Activated T-cell treated with anti-CD3 and anti-CD28 coated beads, Interleukin-2, amount 50 U/mL, for 48 hours (primary cell): ENCODE data around the gene CGB8.
"Not testable (repeated sequence)": the region's sequence is repeated elsewhere in the genome, so short reads cannot be mapped to it uniquely, and the experiment has no call there.

Experiments
- DNase-seq, 2 experiments: peaks; one replicate each; pipeline ENCODE4 v3.0.0-alpha.2; 2020

The CGB8 gene

DNA sequence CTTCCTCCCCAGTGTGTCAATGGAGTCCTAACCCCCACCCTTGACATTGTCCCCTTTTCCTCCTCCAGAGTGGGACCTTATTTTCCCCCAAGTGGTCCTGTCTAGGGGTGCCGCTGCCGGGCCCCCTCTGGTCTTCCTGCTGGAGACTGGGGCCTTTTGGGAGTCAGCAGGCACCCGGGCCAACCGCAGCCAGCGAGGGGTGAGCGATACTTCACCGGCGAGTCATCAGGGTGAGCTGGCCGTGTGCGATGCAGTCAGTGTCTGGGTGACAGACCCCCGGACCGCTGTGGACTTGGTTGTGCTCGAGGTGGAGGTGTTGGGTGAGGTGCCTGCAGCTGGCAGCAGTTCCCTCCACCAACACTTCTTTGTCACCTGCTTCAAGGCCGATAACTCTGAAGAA lies 19.2 kb downstream of the CGB8 start:
- DNase-seq = not testable (repeated sequence)

DNA sequence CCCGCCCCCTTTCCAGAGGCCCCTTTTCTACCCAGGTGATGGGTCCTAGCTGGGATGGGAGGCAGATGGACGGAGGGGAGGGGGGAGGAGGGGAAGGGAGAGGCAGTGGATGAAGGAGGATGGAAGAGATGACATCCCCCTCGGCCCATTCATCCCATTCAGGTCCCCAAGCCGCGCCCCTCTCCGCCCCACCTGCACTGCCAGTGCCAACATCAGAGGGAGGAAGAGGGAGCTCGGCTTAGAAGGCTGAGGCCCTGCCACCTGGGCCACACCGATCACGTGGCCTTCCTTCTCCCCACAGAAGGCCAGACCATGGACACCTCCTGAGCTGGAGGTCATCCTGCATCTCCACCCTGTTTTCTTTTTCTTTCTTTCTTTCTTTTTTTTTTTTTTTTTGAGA lies 20.2 kb downstream of the CGB8 start:
- DNase-seq = not testable (repeated sequence)

DNA sequence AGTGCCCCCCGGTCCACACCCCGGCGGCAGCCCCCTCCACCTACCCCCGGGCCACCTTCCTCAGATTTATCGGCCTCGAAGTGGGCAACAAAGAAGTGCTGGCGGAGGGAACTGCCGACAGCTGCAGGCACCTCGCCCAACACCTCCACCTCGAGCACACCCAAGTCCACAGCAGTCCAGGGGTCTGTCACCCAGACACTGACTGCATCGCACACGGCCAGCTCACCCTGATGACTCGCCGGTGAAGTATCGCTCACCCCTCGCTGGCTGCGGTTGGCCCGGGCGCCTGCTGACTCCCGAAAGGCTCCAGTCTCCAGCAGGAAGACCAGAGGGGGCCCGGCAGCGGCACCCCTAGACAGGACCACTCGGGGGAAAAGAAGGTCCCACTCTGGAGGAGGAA lies 23.3 kb downstream of the CGB8 start:
- not testable (repeated sequence) for DNase-seq

DNA sequence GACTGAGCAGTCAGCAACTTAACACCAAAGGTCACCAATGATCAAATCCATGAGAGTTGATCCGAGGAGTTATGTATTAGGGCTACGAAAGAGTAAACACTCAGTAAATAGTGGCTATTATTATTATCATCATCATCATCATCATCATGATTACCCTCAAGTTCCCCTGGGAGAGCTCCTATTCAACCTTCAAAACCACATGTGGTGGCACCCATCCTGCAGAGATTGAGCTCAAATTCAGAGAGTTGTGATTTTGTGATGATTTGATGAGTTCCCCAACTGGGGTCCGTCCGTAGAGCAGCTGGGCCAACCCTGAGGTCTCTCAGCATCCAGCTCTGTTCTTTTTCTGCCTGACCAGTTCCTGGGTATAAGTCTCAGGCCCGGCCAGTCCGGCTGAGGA lies 23.8 kb downstream of the CGB8 start:
- DNase-seq = not testable (repeated sequence)

DNA sequence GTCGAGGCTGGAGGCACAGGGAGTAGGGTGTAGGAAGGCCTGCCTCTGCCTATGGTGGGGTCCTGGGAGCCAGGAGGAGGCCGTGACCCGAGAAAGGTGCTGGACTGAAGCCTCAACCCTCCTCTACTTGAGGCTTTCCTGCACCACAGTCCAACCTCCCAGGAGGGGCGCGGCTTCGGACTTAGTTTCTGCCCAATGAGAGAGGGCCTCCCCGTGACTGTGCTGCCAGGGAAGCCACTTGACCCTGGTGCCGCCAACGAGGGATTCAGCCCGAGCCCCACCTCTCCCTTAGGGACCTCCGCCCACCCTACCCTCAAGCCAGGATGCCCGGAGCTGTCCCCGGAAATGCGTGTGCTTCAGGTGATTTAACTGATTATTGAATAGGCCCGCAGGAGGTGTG lies 24.7 kb downstream of the CGB8 start, which contains the start of gene CGB3:
CGB3 (minus strand) TSS at position 101 of the 400 bp plus-strand sequence. CDS start 362 bp downstream, outside the sequence.
- DNase-seq = not testable (repeated sequence)

DNA sequence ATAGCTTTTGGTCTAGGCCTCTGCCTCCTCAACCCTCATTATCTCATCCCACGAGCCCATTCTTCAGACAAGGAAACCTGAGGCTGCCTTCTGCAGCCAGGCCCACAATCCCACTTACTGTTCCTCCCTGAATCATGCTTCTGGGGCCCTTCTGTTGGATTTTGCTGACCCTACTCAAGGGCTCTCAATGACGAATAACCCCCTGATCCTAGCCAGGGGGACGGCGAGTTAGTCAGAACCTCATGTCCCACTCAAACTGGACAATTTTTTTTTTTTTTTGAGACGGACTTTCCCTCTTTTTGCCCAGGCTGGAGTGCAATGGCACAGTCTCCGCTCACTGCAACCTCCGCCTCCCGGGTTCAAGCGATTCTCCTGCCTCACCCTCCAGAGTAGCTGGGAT lies 26.8 kb downstream of the CGB8 start:
- no peak for DNase-seq

DNA sequence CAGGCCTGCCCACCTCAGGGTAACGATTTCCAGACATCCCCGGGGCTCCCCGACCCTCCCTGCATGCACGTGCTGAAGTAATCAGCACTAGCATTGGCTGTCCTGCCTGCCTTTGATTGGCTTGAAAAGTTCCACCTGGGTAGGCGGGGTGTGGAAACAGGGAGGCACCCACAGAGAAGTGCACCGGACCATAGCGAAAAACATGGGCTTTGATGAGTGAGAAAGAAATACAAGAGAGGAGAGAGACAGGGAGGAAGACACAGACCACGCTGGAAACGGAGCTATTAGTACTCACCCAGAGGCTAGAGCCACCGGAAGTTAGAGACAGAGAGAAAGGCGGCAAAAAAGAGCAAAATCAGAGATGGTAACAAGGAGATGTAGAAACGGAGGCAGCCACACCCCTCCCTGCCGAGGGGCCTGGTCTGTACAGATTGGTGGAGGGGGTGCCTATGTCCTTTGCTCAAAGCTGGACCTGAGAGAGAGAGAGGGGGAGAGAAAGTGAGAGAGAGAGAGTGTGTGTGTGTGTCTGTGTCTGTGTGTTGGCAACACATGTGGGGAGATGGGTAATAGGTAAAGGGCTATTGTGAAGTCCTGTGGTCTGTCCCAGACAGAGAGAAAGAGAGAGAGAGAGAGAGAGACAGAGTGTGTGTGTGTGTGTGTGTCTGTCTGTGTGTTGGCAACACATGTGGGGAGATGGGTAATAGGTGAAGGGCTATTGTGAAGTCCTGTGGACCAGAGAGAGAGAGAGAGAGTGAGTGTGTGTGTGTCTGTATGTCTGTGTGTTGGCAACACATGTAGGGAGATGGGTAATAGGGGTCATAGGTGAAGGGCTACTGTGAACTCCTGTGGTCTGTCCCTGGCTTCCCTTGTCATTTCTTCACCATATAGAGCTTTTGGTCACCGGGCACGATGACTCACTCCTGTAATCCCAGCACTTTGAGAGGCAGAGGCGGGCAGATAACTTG lies 27.7 kb downstream of the CGB8 start:
- no peak for DNase-seq

DNA sequence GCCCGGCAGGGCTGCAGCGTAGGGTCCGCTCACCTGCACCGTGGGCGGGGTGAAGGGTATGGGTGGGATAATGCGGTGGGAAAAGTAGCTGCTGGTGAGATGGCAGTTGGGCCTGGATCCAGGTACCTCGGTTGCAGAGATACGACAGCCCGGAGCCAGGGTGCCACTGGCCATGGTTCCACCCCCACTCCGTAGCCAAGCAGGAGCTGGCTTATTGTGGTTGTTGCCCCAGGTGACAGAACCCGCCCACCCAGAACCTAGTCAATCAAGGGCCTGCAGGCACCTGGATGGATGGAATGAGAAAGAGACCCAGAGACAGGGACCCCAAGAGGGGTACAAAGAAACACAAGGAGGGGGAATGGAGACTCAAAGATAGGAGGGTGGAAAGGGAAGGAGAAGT lies 28.6 kb downstream of the CGB8 start:
- DNase-seq = no peak

DNA sequence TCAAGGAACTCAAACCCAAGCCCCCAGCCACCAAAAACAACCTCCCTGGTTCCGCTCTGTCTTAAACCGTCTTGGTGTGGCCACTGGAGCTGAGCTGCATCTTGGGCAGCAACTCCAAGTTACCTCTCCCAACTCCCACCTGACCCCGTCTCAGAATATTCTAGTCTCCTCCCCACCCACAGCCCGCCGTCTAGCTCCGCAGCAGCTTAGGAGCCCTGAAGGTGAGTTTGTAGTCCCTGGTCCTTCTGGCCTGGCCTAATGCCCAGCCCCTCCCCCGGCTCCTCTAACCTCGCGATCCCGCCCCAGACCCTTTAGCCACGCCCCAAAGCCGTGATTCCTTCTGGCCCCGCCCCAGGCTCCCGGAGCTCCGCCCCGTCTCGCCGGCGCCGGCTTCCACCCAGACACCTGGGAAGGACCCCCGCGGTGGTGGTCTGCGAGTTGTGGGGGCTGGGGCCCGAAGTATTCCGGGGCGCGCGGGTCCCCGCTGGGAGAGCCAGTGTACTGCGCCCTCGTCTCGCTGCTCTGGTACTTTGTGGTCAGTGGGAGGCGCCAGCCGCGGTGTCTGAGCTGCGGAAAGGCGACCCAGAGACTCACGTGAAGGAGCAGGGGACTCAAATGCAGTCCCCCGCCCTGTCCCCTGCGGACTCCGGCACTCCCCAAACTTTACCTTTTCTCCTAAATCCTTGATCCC lies 29.5 kb downstream of the CGB8 start:
- peak; percentile 83 to 84 for DNase-seq

DNA sequence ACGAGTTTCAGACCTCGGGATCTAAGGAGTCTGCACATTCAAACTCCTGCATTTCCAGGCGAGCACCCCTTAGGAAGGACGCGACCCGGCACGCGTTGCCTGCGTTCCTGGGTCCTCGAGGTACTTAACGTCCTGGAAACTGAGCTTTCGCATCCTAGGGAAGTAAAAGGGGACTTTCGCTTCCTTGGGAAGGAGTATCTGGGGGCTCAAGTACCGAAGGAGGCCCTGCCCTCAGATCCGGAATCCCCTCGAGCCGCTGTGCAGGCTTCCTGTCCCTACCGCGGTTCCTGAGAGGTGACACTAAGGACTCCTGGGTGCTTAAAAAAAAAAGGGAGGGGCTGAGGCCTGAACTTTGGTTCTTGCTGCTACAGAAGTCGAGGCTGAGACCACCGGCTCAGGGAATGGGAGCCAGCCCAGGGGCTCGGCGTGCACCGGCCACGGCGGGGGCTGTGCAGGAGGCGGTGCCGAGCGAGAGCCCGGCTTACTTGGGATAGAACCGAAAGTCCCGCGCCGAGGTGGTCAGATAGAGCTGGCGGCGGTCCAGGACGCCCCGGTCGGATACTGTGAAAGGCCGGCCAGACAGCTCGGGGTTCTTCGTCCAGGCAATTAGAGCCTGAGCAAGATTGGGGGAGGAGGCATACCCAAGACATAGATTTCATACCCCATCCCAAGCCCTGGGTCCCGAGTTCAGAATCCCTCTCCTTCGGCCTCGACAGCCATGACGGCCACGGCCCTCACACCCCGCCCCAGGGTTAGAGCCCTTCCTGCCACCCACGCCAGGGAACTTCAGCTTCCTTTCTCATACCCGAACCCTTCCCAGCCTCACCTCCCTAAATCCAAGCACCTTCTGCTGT lies 30.3 kb downstream of the CGB8 start:
- DNase-seq = peak; percentile 41 to 43

DNA sequence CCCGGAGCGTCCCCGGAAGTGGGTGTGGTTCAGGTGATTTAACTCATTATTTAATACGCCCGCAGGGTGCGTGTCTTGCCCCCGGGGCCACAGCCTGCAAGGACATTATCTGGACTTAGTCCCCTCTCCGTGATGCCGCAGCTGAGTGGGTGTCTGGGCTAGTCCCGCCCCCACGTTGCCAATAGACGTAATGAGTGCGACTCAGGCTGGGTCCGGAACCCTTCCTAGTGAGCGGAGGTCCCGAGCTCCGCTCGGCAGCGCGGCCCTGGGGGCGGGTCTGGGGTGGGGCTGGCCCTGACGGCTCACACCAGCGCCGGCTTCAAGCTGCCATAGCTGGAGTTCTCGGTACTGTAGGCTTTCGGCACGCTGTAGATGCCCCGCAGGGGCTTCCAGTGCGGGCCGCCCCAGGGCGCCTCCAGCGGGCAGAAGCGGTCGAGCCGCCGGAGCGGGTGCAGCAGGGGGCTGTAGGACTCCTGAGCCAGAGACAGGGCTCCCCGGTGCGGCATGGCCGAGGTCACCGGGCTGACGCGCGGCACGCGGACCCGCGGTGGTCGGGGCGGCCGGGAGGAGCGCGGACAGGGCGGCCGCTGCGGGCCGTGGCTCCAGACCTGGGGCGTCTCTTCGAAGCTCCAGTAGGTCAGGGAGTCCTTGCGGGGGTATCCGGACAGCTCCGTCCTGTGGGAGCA lies 31.1 kb downstream of the CGB8 start:
- peak; percentile 75 to 81 for DNase-seq

DNA sequence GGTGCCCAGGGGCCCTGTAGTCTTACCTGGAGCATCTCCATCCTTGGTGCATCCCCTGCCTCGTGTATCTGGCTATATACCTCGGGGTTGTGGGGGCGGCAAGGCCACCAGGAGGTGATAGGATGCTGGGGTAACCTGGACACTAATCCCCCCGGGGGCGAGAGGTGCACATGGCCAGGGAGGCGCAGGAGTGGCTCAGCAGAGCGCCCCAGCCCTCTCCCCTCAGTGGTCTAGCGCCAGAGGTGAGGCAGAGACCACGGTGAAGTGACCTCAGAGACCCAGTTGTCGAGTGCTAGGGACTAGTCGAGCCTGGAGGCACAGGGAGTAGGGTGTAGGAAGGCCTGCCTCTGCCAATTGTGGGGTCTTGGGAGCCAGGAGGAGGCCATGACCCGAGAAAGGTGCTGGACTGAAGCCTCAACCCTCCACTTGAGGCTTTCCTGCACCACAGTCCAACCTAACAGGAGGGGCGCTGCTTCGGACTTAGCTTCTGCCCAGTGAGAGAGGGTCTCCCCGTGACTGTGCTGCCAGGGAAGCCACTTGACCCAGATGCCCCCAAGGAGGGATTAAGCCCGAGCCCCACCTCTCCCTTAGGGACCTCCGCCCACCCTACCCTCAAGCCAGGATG lies 31.8 kb downstream of the CGB8 start, which contains the start of gene LHB:
LHB (minus strand) TSS at position 51 of the 625 bp plus-strand sequence; CDS start at position 41, 10 bp downstream.
- no peak for DNase-seq

DNA sequence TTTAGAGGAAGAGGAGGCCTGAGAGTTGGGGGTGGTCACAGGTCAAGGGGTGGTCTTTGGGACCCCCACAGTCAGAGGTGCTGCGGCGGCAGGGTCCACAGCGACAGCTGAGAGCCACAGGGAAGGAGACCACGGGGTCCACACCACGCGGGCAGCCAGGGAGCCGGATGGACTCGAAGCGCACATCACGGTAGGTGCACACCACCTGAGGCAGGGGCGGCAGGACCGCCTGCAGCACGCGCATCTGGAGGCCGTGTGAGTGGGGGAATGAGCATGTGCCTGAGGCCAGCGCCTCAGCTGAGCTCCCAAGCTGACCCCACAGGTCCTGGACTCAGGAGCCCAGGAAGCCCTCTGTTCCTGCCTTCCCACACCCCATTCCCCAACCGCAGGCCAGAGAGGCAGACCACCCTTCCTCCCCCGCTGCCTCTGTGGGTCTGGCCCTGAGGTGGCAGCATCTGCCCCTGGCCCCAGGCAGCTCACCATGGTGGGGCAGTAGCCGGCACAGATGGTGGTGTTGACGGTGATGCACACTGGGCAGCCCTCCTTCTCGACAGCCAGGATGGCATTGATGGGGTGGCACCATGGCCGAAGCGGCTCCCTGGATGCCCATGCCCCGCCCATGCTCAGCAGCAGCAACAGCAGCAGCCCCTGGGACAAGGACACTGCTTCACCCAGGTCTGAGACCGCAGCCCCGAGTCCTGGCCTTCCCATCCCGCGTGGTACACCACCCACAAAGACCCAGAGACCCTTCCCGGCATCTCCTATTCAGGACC lies 32.7 kb downstream of the CGB8 start:
- no peak for DNase-seq

DNA sequence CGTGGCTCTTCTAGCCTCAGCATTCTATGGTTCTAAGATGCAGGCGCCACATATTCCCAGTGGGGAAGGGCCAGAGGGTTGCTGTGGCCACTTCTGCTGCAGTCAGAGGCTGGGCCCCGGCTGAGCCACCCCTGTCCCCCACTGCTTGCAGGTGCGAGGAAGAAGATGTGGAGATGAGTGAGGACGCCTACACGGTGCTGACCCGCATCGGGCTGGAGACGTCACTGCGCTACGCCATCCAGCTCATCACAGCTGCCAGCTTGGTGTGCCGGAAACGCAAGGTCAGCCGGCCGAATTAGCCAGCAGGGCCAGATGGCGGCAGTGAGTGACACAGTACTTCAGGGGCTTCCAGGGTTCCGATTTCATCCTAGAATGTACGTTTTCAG lies 34.0 kb downstream of the CGB8 start:
- no peak for DNase-seq

DNA sequence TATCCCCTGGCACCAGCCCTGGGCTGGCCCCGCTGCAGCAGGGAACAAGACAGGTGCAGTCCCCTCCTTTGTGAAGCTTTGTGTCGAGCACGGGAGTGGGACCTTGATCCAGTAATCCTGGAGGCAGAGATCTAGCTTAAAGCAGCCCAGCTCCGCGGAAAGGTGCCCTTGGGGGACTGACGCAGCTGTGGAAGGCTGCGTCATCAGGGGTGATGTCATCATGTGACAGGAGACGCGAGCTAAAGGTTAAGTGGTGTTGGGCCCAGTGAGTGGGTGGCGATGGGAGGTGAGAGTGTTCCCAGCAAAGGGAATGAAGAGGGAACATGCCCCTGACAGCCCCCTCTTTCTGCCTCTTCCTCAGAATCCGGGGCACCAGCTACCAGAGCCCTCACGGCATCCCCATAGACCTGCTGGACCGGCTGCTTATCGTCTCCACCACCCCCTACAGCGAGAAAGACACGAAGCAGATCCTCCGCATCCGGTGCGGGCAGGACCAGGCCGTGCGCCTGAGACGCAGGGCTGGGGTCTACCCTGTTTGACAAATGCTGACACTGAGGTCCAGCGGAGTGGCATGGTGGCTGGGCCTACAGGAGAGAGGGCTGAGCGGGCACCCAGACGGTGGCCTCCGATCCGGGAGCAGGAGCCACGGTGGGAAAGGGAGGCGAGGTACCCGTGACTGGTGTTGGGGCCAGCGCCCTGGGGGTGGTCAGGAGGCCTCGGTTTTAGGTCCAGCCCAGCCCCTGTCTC lies 34.6 kb downstream of the CGB8 start:
- no peak for DNase-seq

DNA sequence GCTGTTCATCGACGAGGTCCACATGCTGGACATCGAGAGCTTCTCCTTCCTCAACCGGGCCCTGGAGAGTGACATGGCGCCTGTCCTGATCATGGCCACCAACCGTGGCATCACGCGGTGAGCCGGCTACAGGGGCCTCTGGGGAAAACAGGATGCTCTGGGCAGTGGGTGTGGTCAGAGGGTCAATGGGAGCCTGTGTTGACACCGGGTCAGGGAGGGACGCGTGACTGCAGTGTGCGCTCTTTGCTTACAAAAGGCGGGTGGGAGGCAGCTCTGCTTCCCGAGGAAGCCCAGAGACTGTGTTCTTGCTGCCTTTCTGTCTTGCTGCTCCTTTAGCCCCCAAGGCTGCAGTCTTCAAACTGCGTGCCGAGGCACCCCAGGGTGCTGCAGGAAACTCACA lies 37.7 kb downstream of the CGB8 start:
- DNase-seq = no peak

DNA sequence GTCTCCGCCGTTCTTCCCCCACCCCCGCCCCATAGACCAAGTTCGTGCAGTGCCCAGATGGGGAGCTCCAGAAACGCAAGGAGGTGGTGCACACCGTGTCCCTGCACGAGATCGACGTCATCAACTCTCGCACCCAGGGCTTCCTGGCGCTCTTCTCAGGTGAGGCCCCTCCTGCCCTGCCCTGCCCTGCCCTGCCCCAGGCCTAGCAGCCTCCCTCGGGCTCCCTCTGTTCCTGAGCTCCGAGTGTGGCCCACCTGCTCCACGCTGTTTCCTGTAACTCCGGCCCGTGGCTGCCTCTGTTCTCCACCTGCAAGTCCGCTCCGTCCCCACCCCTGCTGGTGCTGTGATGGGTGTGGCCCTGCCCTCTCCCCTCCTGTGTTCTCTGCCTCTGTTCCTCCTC lies 38.5 kb downstream of the CGB8 start:
- no peak for DNase-seq

DNA sequence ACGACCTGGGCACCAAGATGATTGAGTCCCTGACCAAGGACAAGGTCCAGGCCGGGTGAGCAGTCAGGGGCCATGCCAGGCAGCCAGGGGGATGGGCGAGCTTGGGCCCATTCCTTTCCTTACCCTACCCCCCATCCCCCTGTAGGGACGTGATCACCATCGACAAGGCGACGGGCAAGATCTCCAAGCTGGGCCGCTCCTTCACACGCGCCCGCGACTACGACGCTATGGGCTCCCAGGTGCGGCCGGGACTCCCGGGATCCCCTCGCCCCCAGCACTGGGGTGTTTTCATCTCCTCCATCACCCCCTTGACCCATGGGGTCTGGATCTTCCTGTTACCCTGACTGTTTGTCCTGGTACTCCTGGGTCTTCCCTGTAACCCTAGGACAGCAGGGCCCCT lies 39.1 kb downstream of the CGB8 start:
- DNase-seq = no peak

DNA sequence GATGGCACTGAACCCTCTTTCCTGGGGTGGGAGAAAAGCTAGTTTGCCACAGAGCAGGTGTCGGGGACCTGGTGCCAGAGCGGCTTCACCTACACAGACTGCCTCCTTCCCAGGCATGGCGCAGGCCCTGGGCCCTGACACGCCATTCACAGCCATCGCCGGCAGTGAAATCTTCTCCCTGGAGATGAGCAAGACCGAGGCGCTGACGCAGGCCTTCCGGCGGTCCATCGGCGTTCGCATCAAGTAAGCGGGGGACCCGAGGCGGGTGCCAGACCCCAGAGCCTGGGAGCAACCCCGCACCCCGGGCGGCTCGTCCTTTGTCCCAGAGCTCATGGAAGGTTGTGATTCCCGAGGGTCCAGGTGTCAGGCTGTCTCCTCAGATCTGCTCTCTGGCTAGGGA lies 42.0 kb downstream of the CGB8 start:
- DNase-seq = no peak

DNA sequence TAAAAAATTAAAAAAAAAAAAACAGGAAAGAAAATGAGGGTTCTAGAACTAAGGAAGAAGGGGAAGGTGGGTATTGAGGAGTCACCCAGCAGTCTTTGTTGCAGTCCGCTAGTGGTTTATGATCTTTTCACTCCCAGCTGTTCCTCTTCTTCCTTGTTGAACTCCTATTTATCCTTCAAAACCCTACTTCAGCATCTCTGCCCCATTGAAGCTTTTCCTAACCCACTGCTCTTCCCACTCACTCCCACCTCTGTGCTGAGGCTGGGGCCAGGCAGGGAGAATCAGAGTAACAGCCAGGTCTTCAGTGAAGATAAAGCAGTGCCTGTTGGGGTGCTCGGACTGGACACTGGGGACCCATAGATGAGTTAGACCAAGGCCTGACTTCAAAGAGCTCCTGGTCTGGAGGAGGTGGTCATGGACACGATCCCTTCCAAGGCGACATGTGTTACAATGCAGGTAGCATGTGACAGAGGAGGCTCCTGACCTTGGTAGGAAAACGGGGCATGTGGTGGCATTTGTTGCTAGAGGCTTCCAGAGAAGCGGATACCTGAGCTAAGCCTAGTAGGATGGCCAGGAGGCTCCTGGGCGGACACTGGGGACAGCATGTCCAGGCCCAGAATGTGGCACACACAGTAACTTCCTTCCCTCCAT lies 43.8 kb downstream of the CGB8 start:
- no peak for DNase-seq
